ENCODE data around the gene CCDC85B. TPM values are rescaled to one million over a fixed set of nuclear protein-coding genes. Genes with fewer than 3 reads are reported as not detected.

The CCDC85B gene
- total and polyA plus RNA-seq, 2 of the 13 experiments (the other 11 are each of a cell fraction or from before 2014, with no cell fraction given), result 8.2 to 19.5 TPM

GRCh38 chr11:65891219-65892136 lies 1.0 kb downstream of the CCDC85B start (continued):
- TF ChIP-seq, protein P1, sequence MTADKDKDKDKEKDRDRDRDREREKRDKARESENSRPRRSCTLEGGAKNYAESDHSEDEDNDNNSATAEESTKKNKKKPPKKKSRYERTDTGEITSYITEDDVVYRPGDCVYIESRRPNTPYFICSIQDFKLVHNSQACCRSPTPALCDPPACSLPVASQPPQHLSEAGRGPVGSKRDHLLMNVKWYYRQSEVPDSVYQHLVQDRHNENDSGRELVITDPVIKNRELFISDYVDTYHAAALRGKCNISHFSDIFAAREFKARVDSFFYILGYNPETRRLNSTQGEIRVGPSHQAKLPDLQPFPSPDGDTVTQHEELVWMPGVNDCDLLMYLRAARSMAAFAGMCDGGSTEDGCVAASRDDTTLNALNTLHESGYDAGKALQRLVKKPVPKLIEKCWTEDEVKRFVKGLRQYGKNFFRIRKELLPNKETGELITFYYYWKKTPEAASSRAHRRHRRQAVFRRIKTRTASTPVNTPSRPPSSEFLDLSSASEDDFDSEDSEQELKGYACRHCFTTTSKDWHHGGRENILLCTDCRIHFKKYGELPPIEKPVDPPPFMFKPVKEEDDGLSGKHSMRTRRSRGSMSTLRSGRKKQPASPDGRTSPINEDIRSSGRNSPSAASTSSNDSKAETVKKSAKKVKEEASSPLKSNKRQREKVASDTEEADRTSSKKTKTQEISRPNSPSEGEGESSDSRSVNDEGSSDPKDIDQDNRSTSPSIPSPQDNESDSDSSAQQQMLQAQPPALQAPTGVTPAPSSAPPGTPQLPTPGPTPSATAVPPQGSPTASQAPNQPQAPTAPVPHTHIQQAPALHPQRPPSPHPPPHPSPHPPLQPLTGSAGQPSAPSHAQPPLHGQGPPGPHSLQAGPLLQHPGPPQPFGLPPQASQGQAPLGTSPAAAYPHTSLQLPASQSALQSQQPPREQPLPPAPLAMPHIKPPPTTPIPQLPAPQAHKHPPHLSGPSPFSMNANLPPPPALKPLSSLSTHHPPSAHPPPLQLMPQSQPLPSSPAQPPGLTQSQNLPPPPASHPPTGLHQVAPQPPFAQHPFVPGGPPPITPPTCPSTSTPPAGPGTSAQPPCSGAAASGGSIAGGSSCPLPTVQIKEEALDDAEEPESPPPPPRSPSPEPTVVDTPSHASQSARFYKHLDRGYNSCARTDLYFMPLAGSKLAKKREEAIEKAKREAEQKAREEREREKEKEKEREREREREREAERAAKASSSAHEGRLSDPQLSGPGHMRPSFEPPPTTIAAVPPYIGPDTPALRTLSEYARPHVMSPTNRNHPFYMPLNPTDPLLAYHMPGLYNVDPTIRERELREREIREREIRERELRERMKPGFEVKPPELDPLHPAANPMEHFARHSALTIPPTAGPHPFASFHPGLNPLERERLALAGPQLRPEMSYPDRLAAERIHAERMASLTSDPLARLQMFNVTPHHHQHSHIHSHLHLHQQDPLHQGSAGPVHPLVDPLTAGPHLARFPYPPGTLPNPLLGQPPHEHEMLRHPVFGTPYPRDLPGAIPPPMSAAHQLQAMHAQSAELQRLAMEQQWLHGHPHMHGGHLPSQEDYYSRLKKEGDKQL (CRISPR knock-in tag; IDR thresholded peaks at IDR 0.05; ENCODE audit: low read depth), result no peak
- peak; percentile 45; the same call in 1 of the 2 replicates for TF ChIP-seq PHF8 (CRISPR knock-in tag; IDR thresholded peaks at IDR 0.05)
- TF ChIP-seq SRSF4 (IDR thresholded peaks at IDR 0.05; ENCODE audit: low read depth, low read length, poor library complexity, severe bottlenecking), result no peak
- TF ChIP-seq, protein P2, sequence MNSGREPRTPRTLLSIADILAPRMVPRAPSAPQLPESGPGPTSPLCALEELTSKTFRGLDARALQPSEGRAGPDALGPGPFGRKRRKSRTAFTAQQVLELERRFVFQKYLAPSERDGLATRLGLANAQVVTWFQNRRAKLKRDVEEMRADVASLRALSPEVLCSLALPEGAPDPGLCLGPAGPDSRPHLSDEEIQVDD (CRISPR knock-in tag; IDR thresholded peaks at IDR 0.05; ENCODE audit: borderline replicate concordance), result no peak
- TF ChIP-seq RXRA (CRISPR knock-in tag; IDR thresholded peaks at IDR 0.05), result no peak
- no peak for TF ChIP-seq GRHL1 (CRISPR knock-in tag; conservative IDR thresholded peaks at IDR 0.05)
- TF ChIP-seq KMT2B (CRISPR knock-in tag; IDR thresholded peaks at IDR 0.05), result no peak
- no peak for TF ChIP-seq MED8 (CRISPR knock-in tag; IDR thresholded peaks at IDR 0.05; ENCODE audit: insufficient replicate concordance)
- no peak for TF ChIP-seq ZNF101 (CRISPR knock-in tag; IDR thresholded peaks at IDR 0.05; ENCODE audit: borderline replicate concordance, low read depth)
- no peak for TF ChIP-seq ZSCAN20 (CRISPR knock-in tag; IDR thresholded peaks at IDR 0.05; ENCODE audit: borderline replicate concordance)
- TF ChIP-seq, protein P3, sequence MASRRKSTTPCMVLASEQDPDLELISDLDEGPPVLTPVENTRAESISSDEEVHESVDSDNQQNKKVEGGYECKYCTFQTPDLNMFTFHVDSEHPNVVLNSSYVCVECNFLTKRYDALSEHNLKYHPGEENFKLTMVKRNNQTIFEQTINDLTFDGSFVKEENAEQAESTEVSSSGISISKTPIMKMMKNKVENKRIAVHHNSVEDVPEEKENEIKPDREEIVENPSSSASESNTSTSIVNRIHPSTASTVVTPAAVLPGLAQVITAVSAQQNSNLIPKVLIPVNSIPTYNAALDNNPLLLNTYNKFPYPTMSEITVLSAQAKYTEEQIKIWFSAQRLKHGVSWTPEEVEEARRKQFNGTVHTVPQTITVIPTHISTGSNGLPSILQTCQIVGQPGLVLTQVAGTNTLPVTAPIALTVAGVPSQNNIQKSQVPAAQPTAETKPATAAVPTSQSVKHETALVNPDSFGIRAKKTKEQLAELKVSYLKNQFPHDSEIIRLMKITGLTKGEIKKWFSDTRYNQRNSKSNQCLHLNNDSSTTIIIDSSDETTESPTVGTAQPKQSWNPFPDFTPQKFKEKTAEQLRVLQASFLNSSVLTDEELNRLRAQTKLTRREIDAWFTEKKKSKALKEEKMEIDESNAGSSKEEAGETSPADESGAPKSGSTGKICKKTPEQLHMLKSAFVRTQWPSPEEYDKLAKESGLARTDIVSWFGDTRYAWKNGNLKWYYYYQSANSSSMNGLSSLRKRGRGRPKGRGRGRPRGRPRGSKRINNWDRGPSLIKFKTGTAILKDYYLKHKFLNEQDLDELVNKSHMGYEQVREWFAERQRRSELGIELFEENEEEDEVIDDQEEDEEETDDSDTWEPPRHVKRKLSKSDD (CRISPR knock-in tag; IDR thresholded peaks at IDR 0.05; ENCODE audit: low read depth), result no peak; the same call in 1 of the 2 replicates
- no peak for TF ChIP-seq ZNF670 (CRISPR knock-in tag; IDR thresholded peaks at IDR 0.05; ENCODE audit: borderline replicate concordance)
- TF ChIP-seq GATAD1 (CRISPR knock-in tag; IDR thresholded peaks at IDR 0.05), result peak; percentile 60; the same call in 1 of the 2 replicates
- TF ChIP-seq ZKSCAN1 (IDR thresholded peaks at IDR 0.05; ENCODE audit: low read length), result no peak
- TF ChIP-seq EP300 (IDR thresholded peaks at IDR 0.05; ENCODE audit: low read depth in 2 of 2, low read length in 2 of 2), result 0 out of 4 replicates have a peak, but pooled peaks of 1 of the 2 experiments have one; percentile 24
- no peak for TF ChIP-seq EP300 (CRISPR knock-in tag; IDR thresholded peaks at IDR 0.05; ENCODE audit: borderline replicate concordance)
- peak; percentile 17; the same call in 1 of the 2 replicates for TF ChIP-seq TARDBP (CRISPR knock-in tag; IDR thresholded peaks at IDR 0.05)
- no peak for TF ChIP-seq SP140L (CRISPR knock-in tag; IDR thresholded peaks at IDR 0.05; ENCODE audit: borderline replicate concordance)

Measured in HepG2 (cell line).